Measurements from ENCODE around the gene MLLT10.

GRCh38 chr10:21495752-21496342, 38.2 kb upstream of the MLLT10 start:
- TF ChIP-seq EZH2 (IDR thresholded peaks at IDR 0.05; ENCODE audit: borderline replicate concordance, low read depth, low read length) = no peak
- no peak for TF ChIP-seq NFE2L1 (tag; IDR thresholded peaks at IDR 0.05; ENCODE audit: borderline replicate concordance, low read depth)
- no peak for TF ChIP-seq BRCA1 (IDR thresholded peaks at IDR 0.05)
- TF ChIP-seq BRCA1 (CRISPR knock-in tag; IDR thresholded peaks at IDR 0.05) = no peak
- peak; percentile 73; the same call in 1 of the 2 replicates for TF ChIP-seq HIVEP1 (CRISPR knock-in tag; IDR thresholded peaks at IDR 0.05)
- no peak for TF ChIP-seq ZNF12 (CRISPR knock-in tag; IDR thresholded peaks at IDR 0.05)
- TF ChIP-seq CTCF (IDR thresholded peaks at IDR 0.05 in 2 of 3, conservative IDR thresholded peaks at IDR 0.05 in 1 of 3; ENCODE audit: insufficient read depth in 2 of 3, low read depth in 1 of 3, low read length in 3 of 3) = peak; percentile 92 to 94 (median 92)
- peak; percentile 87 for TF ChIP-seq ZBTB33 (CRISPR knock-in tag; IDR thresholded peaks at IDR 0.05)
- peak; percentile 63; the same call in 1 of the 2 replicates for TF ChIP-seq POLR2A (conservative IDR thresholded peaks at IDR 0.05)
